ENCODE results near the gene HBA1. TPM values are rescaled to one million over a fixed set of nuclear protein-coding genes. Genes with fewer than 3 reads are reported as not detected.

The HBA1 gene
- total and polyA plus RNA-seq, 2 of the 4 experiments (the other 2 are of a cell fraction): 0.21 TPM; not detected in 1

GRCh38 chr16:188674-189073 is 12.2 kb downstream of the HBA1 start:
- H3K14ac ChIP-seq (replicated peaks; ENCODE audit: low read depth, low read length): no peak overlapping the region
- no peak overlapping the region for H4K5ac ChIP-seq (ENCODE audit: low read depth, low read length)
- ATAC-seq (ENCODE audit: low read depth) (no peak), DNase-seq (no peak)
- H2AFZ ChIP-seq (replicated peaks; ENCODE audit: low read length, poor library complexity): no peak overlapping the region
- H2BK120ac ChIP-seq (ENCODE audit: low read depth, low read length): no peak overlapping the region
- no peaks in the 10 kb centered on the region for H3K9me3 ChIP-seq (ENCODE audit: control insufficient read depth, insufficient read depth, low read length)
- no peak overlapping the region for H3K9ac ChIP-seq (ENCODE audit: low read depth, low read length)
- H2AK5ac ChIP-seq (ENCODE audit: low read depth, low read length): no peak overlapping the region
- H3K9me1 ChIP-seq (ENCODE audit: insufficient read depth, low read length): no peaks in the 10 kb centered on the region; the same call in 1 of the 2 replicates
- H3K4me2 ChIP-seq (ENCODE audit: low read depth, low read length): no peak overlapping the region
- ChIA-PET CTCF (interaction anchor here (0.7 kb wide), 1 partner anchor 91 kb away, joined by 3 read pairs; no protein-coding TSS in a partner anchor), POLR2A (ENCODE audit: unreplicated experiment) (no interaction called here)
- no peak overlapping the region for H3K4me3 ChIP-seq (ENCODE audit: insufficient read depth, low read depth, low read length)
- peaks cover 62% of the 10 kb centered on the region for H3K36me3 ChIP-seq (ENCODE audit: control insufficient read depth, insufficient read depth, low read length)
- H4K20me1 ChIP-seq (ENCODE audit: insufficient read depth, low read length): peaks cover 19% of the 10 kb centered on the region
- H3K4ac ChIP-seq (ENCODE audit: low read depth, low read length): no peak overlapping the region
- dilution Hi-C loops (cut with HindIII; ENCODE audit: low sequenced_read_pairs, unreplicated experiment): no loop called here
- peaks cover 4 to 32% of the 10 kb centered on the region in 2 experiments for H3K79me1 ChIP-seq (ENCODE audit: low read depth in 1 of 2, low read length in 2 of 2)
- WGBS, 2 experiments (ENCODE audit: extremely low coverage in 2 of 2, insufficient read length in 1 of 2): no CpG with 5 or more reads among the region's 8 CpGs
- intact Hi-C loops (cut with micrococcal nuclease): no loop called here
- H2BK15ac ChIP-seq (ENCODE audit: low read depth, low read length): no peak overlapping the region
- H2BK5ac ChIP-seq (ENCODE audit: low read depth, low read length, poor library complexity, severe bottlenecking): no peak overlapping the region
- no peak overlapping the region for H2AK9ac ChIP-seq (replicated peaks; ENCODE audit: low read depth, low read length, poor library complexity)
- no peak overlapping the region for H3K18ac ChIP-seq (ENCODE audit: low read depth, low read length)
- H2BK20ac ChIP-seq (ENCODE audit: low read depth, low read length): no peak overlapping the region
- H3K27me3 ChIP-seq (ENCODE audit: control insufficient read depth, insufficient read depth, low read length): no peaks in the 10 kb centered on the region
- H3K56ac ChIP-seq (ENCODE audit: extremely low read depth, insufficient read depth, low read length): no peak overlapping the region
- in situ Hi-C loops (cut with MboI; ENCODE audit: low sequenced_read_pairs): no loop called here
- no TSS peak for BruUV-seq (replicated peaks)
- no peaks in the 10 kb centered on the region for H3K4me1 ChIP-seq (ENCODE audit: control insufficient read depth, insufficient read depth, low read length)
- no peak overlapping the region for H4K8ac ChIP-seq (ENCODE audit: low read depth in 2 of 2, low read length in 2 of 2)
- TF ChIP-seq RCOR1 (IDR thresholded peaks at IDR 0.05; ENCODE audit: insufficient replicate concordance, low read length) (no peak), POLR2A (IDR thresholded peaks at IDR 0.05; ENCODE audit: low read depth, low read length) (no peak), CTCF (conservative IDR thresholded peaks at IDR 0.05; ENCODE audit: low read depth, low read length) (no peak), SMC3 (IDR thresholded peaks at IDR 0.05; ENCODE audit: low read depth, low read length) (no peak), CEBPB (IDR thresholded peaks at IDR 0.05; ENCODE audit: low read depth, low read length) (no peak), FOS (IDR thresholded peaks at IDR 0.05; ENCODE audit: low read depth, low read length) (no peak), MAFK (IDR thresholded peaks at IDR 0.05; ENCODE audit: low read depth, low read length) (no peak), BHLHE40 (IDR thresholded peaks at IDR 0.05; ENCODE audit: low read depth, low read length) (no peak), MXI1 (IDR thresholded peaks at IDR 0.05; ENCODE audit: borderline replicate concordance, low read depth, low read length) (no peak), ELK1 (IDR thresholded peaks at IDR 0.05; ENCODE audit: borderline replicate concordance, low read depth, low read length) (no peak), RAD21 (IDR thresholded peaks at IDR 0.05; ENCODE audit: low read length) (no peak), RFX5 (IDR thresholded peaks at IDR 0.05; ENCODE audit: low read depth, low read length) (no peak), CHD1 (IDR thresholded peaks at IDR 0.05; ENCODE audit: low read depth, low read length) (no peak), MAZ (IDR thresholded peaks at IDR 0.05; ENCODE audit: borderline replicate concordance, low read depth, low read length) (no peak), NFE2L2 (IDR thresholded peaks at IDR 0.05; ENCODE audit: low read depth, low read length) (no peak), USF2 (IDR thresholded peaks at IDR 0.05; ENCODE audit: low read depth, low read length) (no peak)
- H3K27ac ChIP-seq (ENCODE audit: insufficient read depth, low read length): no peak overlapping the region
- H3K23ac ChIP-seq (ENCODE audit: low read depth, low read length): no peak overlapping the region
- no peak overlapping the region for H4K91ac ChIP-seq (ENCODE audit: insufficient read depth, low read depth, low read length)
